GM19372 (cell line): ENCODE results near the gene NOXRED1.

Experiments used
- ATAC-seq: cut with Tn5 transposase; IDR thresholded peaks from one replicate; pipeline ENCODE4 v1.9.1; 2021; ENCODE audit warnings: mild to moderate bottlenecking, low read depth, moderate library complexity; ENCODE audit not compliant: unreplicated experiment

NOXRED1 gene

GRCh38 chr14:77409131-77409533 lies 14.2 kb downstream of the NOXRED1 start:
- ATAC-seq, result no peak

GRCh38 chr14:77407158-77407557 lies 16.2 kb downstream of the NOXRED1 start:
- no peak for ATAC-seq

- ATAC-seq, result no peak
Measured at GRCh38 chr14:77406718-77407117, 16.6 kb downstream of the NOXRED1 start.

GRCh38 chr14:77406086-77406485 lies 17.2 kb downstream of the NOXRED1 start:
- ATAC-seq, result no peak

- no peak for ATAC-seq
Measured at GRCh38 chr14:77403768-77404167, 19.6 kb downstream of the NOXRED1 start.

GRCh38 chr14:77400216-77400615 lies 23.1 kb downstream of the NOXRED1 start:
- ATAC-seq, result no peak

- no peak for ATAC-seq
Measured at GRCh38 chr14:77390188-77390587, 33.1 kb downstream of the NOXRED1 start.

DNA sequence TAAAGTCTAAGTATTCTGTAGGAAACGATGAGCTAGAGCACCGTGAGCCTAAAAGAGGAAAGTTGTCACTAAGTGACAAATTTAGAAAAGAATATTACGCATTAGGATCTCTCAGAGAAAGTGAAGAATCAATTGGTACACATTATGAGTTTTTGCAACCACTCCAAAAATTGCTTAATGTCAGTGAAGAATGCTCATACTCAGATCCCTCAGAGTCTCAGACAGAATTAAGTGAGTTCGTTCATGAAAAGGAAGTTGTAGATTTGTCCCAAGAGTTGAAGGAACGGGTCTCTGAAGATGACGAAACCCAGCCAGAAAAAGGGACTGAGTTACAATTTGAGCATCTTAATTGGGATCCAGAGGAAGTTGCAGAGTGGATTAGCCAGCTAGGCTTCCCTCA lies 44.6 kb downstream of the NOXRED1 start:
- ATAC-seq, result no peak

DNA sequence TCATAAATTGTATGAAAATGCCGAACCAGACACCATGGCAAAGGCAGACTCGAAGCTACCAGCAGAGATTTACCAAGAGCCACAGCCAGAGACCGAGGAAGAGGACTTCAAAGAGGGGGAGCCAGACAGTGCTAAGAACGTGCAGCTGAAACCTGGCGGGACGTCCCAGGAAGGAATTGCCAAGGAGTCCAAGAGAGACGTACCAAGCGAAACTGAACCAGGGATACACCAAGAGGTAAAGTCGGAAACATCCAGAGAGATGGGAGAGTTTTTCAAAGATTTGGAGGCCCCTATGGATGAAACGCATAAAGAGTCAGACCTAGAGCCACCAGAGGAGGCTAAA lies 45.9 kb downstream of the NOXRED1 start:
- ATAC-seq, result no peak

DNA sequence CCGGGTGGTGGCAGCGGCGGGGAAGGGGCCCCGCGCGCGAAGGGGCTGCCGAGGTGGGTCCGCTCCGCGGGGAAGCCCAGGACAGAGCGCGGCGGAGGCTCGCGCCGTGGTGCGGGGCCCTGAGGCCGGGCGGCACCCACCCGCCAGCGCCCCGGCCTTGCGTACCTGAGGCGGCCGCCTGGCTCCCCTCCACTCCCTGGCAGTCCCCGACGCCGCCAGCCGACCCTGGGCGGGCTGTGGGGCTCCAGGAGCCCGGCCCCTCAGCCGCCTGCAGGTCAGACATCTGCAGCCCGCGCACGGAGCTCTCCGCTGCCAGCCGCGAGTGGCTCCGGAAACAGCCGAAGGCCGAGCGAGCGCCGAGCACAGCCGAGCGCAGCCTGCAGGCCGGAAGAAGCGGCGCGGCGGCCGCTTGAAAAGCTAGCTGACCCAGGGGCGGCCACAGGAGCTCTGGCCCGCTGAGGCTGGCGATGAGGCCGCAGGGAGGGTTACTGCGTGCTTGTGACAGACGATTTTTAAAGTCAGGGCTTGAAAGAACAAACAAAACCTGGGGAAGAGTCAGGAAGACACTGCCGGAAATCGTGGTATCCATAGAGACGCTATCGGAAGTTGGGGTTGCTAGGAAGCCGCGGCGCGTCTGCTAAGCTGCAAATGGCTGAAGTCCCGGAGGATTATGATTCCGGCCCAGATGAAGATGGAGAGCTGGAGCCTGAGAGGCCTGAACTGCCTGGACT lies 46.4 kb downstream of the NOXRED1 start, which contains the start of the genes SAMD15 and TMED8:
SAMD15 (plus strand) TSS at position 609 of the 731 bp plus-strand sequence; CDS start at position 649, 40 bp downstream.
TMED8 (minus strand) TSS at position 324 of the 731 bp plus-strand sequence; CDS start at position 283, 41 bp downstream.
- ATAC-seq, result peak; percentile 84

- peak; percentile 5 for ATAC-seq
Measured at GRCh38 chr14:77375973-77376770, 47.2 kb downstream of the NOXRED1 start.

- no peak for ATAC-seq
Measured at GRCh38 chr14:77375164-77375950, 48.0 kb downstream of the NOXRED1 start.

- ATAC-seq, result peak; percentile 25
Measured at GRCh38 chr14:77372304-77372841, 51.0 kb downstream of the NOXRED1 start.

DNA sequence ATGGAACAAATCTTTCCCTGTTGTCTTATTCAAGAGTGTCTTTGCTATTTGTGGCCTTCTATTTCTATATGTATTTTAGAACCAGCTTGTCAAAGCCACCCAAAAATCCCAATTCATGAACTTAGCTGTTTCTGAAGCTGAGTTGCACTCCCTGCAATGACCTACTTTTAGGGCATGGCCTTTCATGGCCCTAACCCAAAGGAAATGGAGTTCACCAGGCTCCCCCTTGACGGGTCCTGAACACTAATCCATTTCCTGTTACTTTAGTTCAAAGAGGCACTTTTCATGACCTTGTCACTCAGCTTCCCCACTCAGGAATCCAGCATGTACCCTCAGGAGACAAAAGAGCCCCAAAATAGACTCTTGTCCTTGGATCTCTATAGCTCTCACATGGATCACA lies 54.0 kb downstream of the NOXRED1 start:
- no peak for ATAC-seq

GRCh38 chr14:77364146-77364545 lies 59.2 kb downstream of the NOXRED1 start:
- no peak for ATAC-seq

DNA sequence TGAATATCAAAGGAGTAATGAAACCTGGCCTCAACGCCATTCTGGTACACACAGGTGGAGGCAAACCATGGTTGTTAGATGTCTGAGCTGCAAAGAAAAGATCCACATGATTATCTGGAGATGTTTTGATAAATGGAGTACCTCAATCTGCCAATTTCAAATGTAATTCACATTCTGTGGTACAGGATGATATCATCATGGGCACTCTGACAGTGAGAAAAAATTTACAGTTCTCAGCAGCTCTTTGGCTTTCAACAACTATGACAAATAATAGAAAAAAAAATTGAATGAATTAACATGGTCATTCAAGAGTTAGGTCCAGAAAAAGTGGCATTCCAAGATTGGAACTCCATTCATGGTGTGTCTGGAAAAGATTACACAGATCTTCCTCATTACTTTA lies 63.7 kb downstream of the NOXRED1 start:
- no peak for ATAC-seq

DNA sequence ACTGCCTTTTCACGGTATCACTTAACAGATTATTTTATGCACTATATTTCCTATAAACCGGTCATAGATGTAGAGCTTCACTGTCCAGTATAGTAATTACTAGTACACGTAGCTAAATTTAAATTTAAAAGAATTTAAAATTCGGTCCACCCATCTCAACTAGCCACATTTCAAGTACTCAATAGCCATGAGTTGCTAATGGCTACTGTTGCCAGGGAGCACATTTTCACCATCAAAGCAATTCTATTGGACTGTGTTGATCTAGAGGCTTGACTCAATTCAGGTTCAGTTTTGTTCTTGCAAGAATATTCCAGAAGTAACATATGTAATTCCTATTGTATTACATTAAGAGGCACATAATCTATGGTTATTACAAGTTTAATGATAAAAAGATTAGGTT lies 66.4 kb downstream of the NOXRED1 start:
- no peak for ATAC-seq

DNA sequence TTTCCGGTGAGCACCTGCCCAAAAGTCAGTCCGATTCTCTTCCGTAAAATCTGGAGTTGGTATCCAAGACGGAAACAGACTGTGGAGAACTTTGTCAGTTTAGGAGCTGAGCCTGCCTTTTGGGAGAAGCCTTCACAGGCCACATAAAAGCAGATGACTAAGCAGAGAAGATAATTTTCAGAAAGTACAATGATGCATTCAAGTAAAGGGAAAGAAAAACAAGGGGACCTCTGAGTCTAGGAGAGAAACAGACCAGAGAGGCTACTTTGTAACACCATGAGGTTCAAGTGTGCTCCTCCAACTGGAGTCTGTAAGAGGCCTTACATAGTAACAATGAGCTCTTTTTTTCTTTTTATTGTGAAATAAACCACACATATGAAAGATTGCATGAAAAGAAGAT lies 67.5 kb downstream of the NOXRED1 start:
- no peak for ATAC-seq

- no peak for ATAC-seq
Measured at GRCh38 chr14:77353469-77354141, 69.7 kb downstream of the NOXRED1 start.

DNA sequence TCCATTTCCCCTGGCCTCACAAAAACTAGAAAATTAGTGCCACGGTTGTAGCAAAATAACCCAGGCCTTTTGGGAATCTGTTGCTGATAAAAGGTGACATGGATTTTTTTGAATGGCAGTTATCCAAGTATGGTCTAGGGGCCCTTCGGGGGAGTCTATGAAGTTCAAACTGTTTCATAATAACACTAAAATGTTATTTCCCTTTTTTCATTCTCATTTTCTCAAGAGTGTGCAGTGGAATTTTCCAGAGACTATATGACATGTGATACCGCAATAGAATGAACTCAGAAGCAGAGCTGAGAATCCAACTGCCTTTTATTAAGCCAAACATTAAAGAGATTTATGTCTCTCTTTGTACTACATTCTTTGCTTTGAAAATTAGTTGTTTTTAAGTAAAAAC lies 75.6 kb downstream of the NOXRED1 start:
- ATAC-seq, result no peak
